Loucy (cell line): ENCODE results near the gene EHD2.

Experiments used
- EZH2phosphoT487 ChIP-seq: fragments of 200-600 bp; IDR thresholded peaks from 2 replicates; pipeline ENCODE4 v1.6.1; 2018; ENCODE audit warnings: antibody characterized with exemption, mild to moderate bottlenecking, moderate library complexity, borderline replicate concordance
- TF ChIP-seq, protein P1 (sequence below): fragments of 200-600 bp; sonication (generic); conservative IDR thresholded peaks from 2 replicates; pipeline ENCODE4 v1.5.1; 2014; ENCODE audit warnings: mild to moderate bottlenecking, antibody characterized with exemption, low read length

DNA sequence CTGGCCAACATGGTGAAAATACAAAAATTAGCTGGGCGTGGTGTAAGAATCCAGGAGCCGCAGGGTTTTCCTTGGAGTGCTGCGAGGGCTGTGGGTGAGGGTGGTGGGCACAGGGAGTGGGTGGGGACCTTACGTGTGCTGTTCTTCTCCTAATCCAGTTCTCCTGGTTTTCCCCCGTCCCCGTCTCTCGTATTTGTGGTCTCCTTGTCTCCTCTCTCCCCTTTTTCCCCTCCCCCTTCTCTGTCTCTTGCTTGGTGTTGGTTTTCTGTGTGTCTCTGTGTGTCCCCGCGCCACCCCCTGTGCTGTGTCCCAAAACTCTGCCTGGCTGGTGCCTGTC, 67.0 kb downstream of the EHD2 start:
- TF ChIP-seq, protein P1, sequence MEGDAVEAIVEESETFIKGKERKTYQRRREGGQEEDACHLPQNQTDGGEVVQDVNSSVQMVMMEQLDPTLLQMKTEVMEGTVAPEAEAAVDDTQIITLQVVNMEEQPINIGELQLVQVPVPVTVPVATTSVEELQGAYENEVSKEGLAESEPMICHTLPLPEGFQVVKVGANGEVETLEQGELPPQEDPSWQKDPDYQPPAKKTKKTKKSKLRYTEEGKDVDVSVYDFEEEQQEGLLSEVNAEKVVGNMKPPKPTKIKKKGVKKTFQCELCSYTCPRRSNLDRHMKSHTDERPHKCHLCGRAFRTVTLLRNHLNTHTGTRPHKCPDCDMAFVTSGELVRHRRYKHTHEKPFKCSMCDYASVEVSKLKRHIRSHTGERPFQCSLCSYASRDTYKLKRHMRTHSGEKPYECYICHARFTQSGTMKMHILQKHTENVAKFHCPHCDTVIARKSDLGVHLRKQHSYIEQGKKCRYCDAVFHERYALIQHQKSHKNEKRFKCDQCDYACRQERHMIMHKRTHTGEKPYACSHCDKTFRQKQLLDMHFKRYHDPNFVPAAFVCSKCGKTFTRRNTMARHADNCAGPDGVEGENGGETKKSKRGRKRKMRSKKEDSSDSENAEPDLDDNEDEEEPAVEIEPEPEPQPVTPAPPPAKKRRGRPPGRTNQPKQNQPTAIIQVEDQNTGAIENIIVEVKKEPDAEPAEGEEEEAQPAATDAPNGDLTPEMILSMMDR, result no peak
- TF ChIP-seq EZH2phosphoT487, result no peak
